Endothelial cell of umbilical vein (primary cell): ENCODE measurements around the gene KIAA1671. TPM values are rescaled to one million over a fixed set of nuclear protein-coding genes. Genes with fewer than 3 reads are reported as not detected.

Experiments
- BruUV-seq: library from RNA; stranded (reverse); fragments of 400-500 nt; replicated peaks from 2 replicates; lab custom pipeline; 2021; lab: Mats Ljungman, UMichigan
- CTCF ChIA-PET: fragments of 300-600, 350-600 bp; sonication (Branson Sonifier 250); formaldehyde crosslinking; loops from one replicate; lab custom pipeline; 2021; ENCODE audit warnings: antibody characterized with exemption, inconsistent platforms; lab: Charles Lee
- POLR2A ChIA-PET: fragments of 300-600, 350-600 bp; sonication (Branson Sonifier 250); formaldehyde crosslinking; loops from one replicate; lab custom pipeline; 2021; ENCODE audit warnings: antibody characterized with exemption, inconsistent platforms; lab: Charles Lee
- DNase-seq: peaks from one replicate; pipeline ENCODE4 v3.0.0-alpha.2; 2011; ENCODE audit warnings: low read depth, low spot score
- FAIRE-seq: peaks from 2 replicates; lab custom pipeline; 2011; peaks lifted over from hg19 to GRCh38; lab: Jason Lieb, UNC
- H2AFZ ChIP-seq: 2 replicates; pipeline ENCODE4 v1.6.0; 2012; ENCODE audit warnings: low read depth, low read length, control low read depth, inconsistent platforms
- H3K27ac ChIP-seq: 2 replicates; pipeline ENCODE4 v1.5.1; 2011; ENCODE audit warnings: low read depth, mild to moderate bottlenecking, control low read depth, low read length, moderate library complexity; ENCODE audit not compliant: insufficient read depth
- H3K27me3 ChIP-seq, 2 experiments: 2 replicates each; pipeline versions ENCODE4 v1.6.0 to v1.6.1; 2011; ENCODE audit warnings: low read length in 2 of 2, mixed read lengths in 1 of 2; ENCODE audit not compliant: control insufficient read depth in 2 of 2, insufficient read depth in 2 of 2
- H3K36me3 ChIP-seq, 2 experiments: 2 replicates in 1 of 2; 3 replicates in 1 of 2; pipeline ENCODE4 v1.5.1; 2011; ENCODE audit warnings: low read length in 2 of 2, mild to moderate bottlenecking in 1 of 2, moderate library complexity in 1 of 2; ENCODE audit not compliant: control insufficient read depth in 2 of 2, insufficient read depth in 2 of 2; ENCODE audit errors: extremely low read depth in 1 of 2
- H3K4me1 ChIP-seq: 3 replicates; pipeline ENCODE4 v1.5.1; 2011; ENCODE audit warnings: mild to moderate bottlenecking, low read length; ENCODE audit not compliant: control insufficient read depth, insufficient read depth; ENCODE audit errors: extremely low read depth
- H3K4me2 ChIP-seq: 2 replicates; pipeline ENCODE4 v1.6.1; 2011; ENCODE audit warnings: low read length, control low read depth, mixed read lengths; ENCODE audit not compliant: insufficient read depth
- H3K4me3 ChIP-seq, 3 experiments: fragments of 200-600 bp in 1 of 3; sonication (generic), shearing (Covaris generic) in 1 of 3; replicated peaks in 1 of 3; 2 replicates each; pipeline ENCODE4 v1.5.1; 2011 to 2016; ENCODE audit warnings: control low read depth in 3 of 3, low read length in 3 of 3, mild to moderate bottlenecking in 2 of 3, inconsistent platforms in 1 of 3, low read depth in 1 of 3, moderate library complexity in 1 of 3; ENCODE audit not compliant: insufficient read depth in 1 of 3
- H3K79me2 ChIP-seq: 2 replicates; pipeline ENCODE4 v1.6.0; 2012; ENCODE audit warnings: low read length, inconsistent platforms; ENCODE audit not compliant: control insufficient read depth, insufficient read depth
- H3K9ac ChIP-seq: replicated peaks from 2 replicates; pipeline ENCODE3; 2011; ENCODE audit warnings: low read length, control low read depth; ENCODE audit not compliant: insufficient read depth; ENCODE audit errors: extremely low read depth
- H3K9me1 ChIP-seq: replicated peaks from 3 replicates; pipeline ENCODE4 v1.6.0; 2011; ENCODE audit warnings: mild to moderate bottlenecking, low read length; ENCODE audit not compliant: control insufficient read depth, insufficient read depth; ENCODE audit errors: extremely low read depth
- H3K9me3 ChIP-seq: replicated peaks from 2 replicates; pipeline ENCODE4 v1.5.1; 2012; ENCODE audit warnings: low read length, inconsistent platforms; ENCODE audit not compliant: control insufficient read depth, insufficient read depth
- H4K20me1 ChIP-seq: replicated peaks from 2 replicates; pipeline ENCODE3; 2011; ENCODE audit warnings: mild to moderate bottlenecking, low read length; ENCODE audit not compliant: control insufficient read depth, insufficient read depth; ENCODE audit errors: extremely low read depth
- EZH2 ChIP-seq: IDR thresholded peaks from 2 replicates; pipeline ENCODE4 v1.6.1; 2012; ENCODE audit warnings: borderline replicate concordance, low read depth, mild to moderate bottlenecking, moderate library complexity, low read length, inconsistent platforms; ENCODE audit not compliant: severe bottlenecking
- FOS ChIP-seq: IDR thresholded peaks from 2 replicates; pipeline ENCODE4 v1.6.1; 2011; ENCODE audit warnings: mild to moderate bottlenecking, low read length, moderate library complexity, borderline replicate concordance; ENCODE audit not compliant: insufficient read depth
- GATA2 ChIP-seq: IDR thresholded peaks from 2 replicates; pipeline ENCODE4 v1.7.0; 2011; ENCODE audit warnings: low read depth, mild to moderate bottlenecking, moderate library complexity, mixed read lengths, low read length; ENCODE audit not compliant: insufficient read length, insufficient read depth
- JUN ChIP-seq: IDR thresholded peaks from 2 replicates; pipeline ENCODE4 v1.6.1; 2011; ENCODE audit warnings: borderline replicate concordance, low read depth; ENCODE audit not compliant: insufficient read length, insufficient read depth
- MYC ChIP-seq: IDR thresholded peaks from one replicate; pipeline ENCODE4 v1.6.1; 2011; ENCODE audit warnings: mild to moderate bottlenecking, low read depth, low read length
- POLR2A ChIP-seq: IDR thresholded peaks from 2 replicates; pipeline ENCODE4 v1.6.1; 2012; ENCODE audit warnings: low read depth, mild to moderate bottlenecking, control low read depth, low read length
- POLR2AphosphoS5 ChIP-seq: IDR thresholded peaks from 2 replicates; pipeline ENCODE4 v1.6.1; 2012; ENCODE audit warnings: low read depth, mild to moderate bottlenecking, control low read depth, low read length, moderate library complexity; ENCODE audit not compliant: insufficient read depth
- dilution Hi-C: fragments of 300-500 bp; cut with MboI; formaldehyde crosslinking; loops from one replicate; pipeline ENCODE4 v1.15.0; 2019; ENCODE audit warnings: low sequenced_read_pairs; ENCODE audit not compliant: extremely low pct_ligation_motif_present
- intact Hi-C: fragments of 100-400 bp; cut with micrococcal nuclease; formaldehyde crosslinking; loops from one replicate; pipeline ENCODE4 v1.10.0; 2022
- polyA plus RNA-seq, 4 experiments: library from polyadenylated mRNA; depleted of rRNA in 3 of 4; stranded (reverse) in 3 of 4; unstranded in 1 of 4; fragments of >200 nt; gene quantifications; 2 replicates each; pipeline versions ENCODE4 v1.2.1 to v1.2.3, GENCODE V29; 2011 to 2012; ENCODE audit warnings: missing spikeins in 1 of 4
- total RNA-seq: library from RNA; stranded (reverse); gene quantifications from 2 replicates; pipeline ENCODE4 v1.2.3, GENCODE V29; 2021
- TF ChIP-seq, protein P1 (sequence below), 2 donors: IDR thresholded peaks; 1 replicate in 1 of 2; 2 replicates in 1 of 2; pipeline ENCODE4 v1.5.1; 2011; ENCODE audit warnings: low read length in 2 of 2, mild to moderate bottlenecking in 2 of 2, moderate library complexity in 2 of 2, control low read depth in 1 of 2, inconsistent platforms in 1 of 2, low read depth in 1 of 2; ENCODE audit not compliant: insufficient read depth in 1 of 2; ENCODE audit errors: extremely low read depth in 1 of 2
- TF ChIP-seq, protein P2 (sequence below): IDR thresholded peaks from 2 replicates; pipeline ENCODE4 v1.6.1; 2011; ENCODE audit not compliant: insufficient read depth, insufficient read length

The KIAA1671 gene
- total and polyA plus RNA-seq, 2 donors (not counting 3 experiments of a cell fraction or from before 2014, with no cell fraction given): 23.1 to 85.1 TPM

DNA sequence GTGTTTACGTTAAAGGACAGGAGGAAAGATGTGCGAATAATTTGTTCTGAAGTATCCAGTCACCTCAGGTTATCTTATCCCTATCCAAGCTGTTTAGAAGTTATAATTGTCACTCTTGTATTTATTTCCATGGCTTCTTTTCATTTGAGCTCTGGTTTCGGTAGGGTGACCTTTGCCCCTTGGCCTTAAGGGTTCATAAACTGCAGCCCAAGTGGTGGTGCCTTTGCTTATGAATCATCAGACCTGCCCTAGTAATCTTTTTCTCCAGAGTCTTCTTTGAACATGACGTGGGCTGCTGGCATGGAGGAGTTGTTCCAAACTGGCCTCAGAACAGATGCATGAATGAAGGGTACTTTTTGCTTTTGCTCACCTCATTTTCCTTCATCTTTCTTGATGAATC lies 240.6 kb downstream of the KIAA1671 start:
- H3K4me2 ChIP-seq: no peak overlapping the region
- no peak overlapping the region for H2AFZ ChIP-seq
- H3K9ac ChIP-seq: no peak overlapping the region
- no peak overlapping the region for H3K27ac ChIP-seq
- H3K9me3 ChIP-seq: no peaks in the 10 kb centered on the region
- TF ChIP-seq MYC (no peak), JUN (no peak), GATA2 (no peak), POLR2AphosphoS5 (no peak), EZH2 (no peak), FOS (no peak), POLR2A (no peak)
- TF ChIP-seq, protein P1, sequence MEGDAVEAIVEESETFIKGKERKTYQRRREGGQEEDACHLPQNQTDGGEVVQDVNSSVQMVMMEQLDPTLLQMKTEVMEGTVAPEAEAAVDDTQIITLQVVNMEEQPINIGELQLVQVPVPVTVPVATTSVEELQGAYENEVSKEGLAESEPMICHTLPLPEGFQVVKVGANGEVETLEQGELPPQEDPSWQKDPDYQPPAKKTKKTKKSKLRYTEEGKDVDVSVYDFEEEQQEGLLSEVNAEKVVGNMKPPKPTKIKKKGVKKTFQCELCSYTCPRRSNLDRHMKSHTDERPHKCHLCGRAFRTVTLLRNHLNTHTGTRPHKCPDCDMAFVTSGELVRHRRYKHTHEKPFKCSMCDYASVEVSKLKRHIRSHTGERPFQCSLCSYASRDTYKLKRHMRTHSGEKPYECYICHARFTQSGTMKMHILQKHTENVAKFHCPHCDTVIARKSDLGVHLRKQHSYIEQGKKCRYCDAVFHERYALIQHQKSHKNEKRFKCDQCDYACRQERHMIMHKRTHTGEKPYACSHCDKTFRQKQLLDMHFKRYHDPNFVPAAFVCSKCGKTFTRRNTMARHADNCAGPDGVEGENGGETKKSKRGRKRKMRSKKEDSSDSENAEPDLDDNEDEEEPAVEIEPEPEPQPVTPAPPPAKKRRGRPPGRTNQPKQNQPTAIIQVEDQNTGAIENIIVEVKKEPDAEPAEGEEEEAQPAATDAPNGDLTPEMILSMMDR (IDR thresholded peaks at IDR 0.05; ENCODE audit: extremely low read depth in 1 of 2, insufficient read depth in 1 of 2, low read depth in 1 of 2, low read length in 2 of 2): no peak
- TF ChIP-seq, protein P2, sequence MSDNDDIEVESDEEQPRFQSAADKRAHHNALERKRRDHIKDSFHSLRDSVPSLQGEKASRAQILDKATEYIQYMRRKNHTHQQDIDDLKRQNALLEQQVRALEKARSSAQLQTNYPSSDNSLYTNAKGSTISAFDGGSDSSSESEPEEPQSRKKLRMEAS: no peak
- no TSS peak for BruUV-seq
- H3K36me3 ChIP-seq: peaks cover 13 to 38% of the 10 kb centered on the region in 2 experiments
- no peak for DNase-seq
- no peaks in the 10 kb centered on the region for H3K27me3 ChIP-seq
- H4K20me1 ChIP-seq: peaks cover 3% of the 10 kb centered on the region
- intact Hi-C loops: no loop called here
- no peaks in the 10 kb centered on the region for H3K9me1 ChIP-seq
- FAIRE-seq: no peak
- ChIA-PET CTCF (interaction anchor here (1.6 kb wide), 1 partner anchor 9 kb away, joined by 8 read pairs; no protein-coding TSS in a partner anchor), POLR2A (no interaction called here)
- H3K4me3 ChIP-seq: no peak overlapping the region
- dilution Hi-C loops: no loop called here
- H3K79me2 ChIP-seq: no peaks in the 10 kb centered on the region
- H3K4me1 ChIP-seq: no peaks in the 10 kb centered on the region
